GM21737 (cell line): ENCODE results near the gene SLC35F3.

Experiments used
- ATAC-seq: cut with Tn5 transposase; IDR thresholded peaks from one replicate; pipeline ENCODE4 v1.9.1; 2021; ENCODE audit warnings: mild to moderate bottlenecking, moderate library complexity; ENCODE audit not compliant: unreplicated experiment

Gene SLC35F3

GRCh38 chr1:234018816-234019215, 114.3 kb downstream of the SLC35F3 start:
- no peak for ATAC-seq

DNA sequence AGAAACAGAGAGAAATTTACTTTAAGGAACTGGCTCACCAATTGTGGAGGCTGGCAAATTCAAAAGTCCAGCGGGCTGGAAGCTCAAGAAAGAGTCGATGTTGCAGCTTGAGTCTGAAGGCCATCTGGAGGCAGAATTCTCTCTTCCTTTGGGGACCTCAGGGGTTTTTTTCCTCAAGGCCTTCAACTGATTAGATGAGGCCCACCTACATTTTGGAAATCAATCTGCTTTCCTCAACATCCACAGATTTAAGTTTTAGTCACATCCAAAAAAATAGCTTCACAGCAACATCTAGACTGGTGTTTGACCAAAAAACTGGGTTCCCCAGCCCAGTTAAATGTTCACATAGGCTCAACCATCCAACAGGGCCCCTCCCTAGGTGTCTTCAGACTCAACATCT, 114.9 kb downstream of the SLC35F3 start:
- ATAC-seq, result no peak

- ATAC-seq, result no peak
These were observed 117.8 kb downstream of the SLC35F3 start for GRCh38 chr1:234022302-234022701.

DNA sequence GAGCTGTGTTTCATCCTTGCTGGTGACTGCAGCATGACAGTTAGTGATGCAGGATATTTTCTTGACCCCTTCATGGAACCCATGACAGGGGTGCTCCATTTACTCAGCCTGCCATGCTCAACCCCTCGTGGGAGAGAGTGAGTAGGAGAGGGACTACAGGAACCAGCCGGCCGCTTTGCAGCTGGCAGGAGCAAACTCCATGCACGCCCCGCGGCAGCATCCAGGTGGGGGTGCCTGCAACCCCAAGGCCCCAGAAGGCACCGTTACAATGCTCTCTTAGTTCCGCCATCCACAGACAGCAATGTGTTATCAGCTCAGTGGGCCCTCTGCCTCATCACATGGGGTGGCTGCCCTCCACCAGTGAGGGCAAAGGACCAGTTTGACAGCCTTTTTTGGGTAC, 135.1 kb downstream of the SLC35F3 start:
- ATAC-seq, result no peak

DNA sequence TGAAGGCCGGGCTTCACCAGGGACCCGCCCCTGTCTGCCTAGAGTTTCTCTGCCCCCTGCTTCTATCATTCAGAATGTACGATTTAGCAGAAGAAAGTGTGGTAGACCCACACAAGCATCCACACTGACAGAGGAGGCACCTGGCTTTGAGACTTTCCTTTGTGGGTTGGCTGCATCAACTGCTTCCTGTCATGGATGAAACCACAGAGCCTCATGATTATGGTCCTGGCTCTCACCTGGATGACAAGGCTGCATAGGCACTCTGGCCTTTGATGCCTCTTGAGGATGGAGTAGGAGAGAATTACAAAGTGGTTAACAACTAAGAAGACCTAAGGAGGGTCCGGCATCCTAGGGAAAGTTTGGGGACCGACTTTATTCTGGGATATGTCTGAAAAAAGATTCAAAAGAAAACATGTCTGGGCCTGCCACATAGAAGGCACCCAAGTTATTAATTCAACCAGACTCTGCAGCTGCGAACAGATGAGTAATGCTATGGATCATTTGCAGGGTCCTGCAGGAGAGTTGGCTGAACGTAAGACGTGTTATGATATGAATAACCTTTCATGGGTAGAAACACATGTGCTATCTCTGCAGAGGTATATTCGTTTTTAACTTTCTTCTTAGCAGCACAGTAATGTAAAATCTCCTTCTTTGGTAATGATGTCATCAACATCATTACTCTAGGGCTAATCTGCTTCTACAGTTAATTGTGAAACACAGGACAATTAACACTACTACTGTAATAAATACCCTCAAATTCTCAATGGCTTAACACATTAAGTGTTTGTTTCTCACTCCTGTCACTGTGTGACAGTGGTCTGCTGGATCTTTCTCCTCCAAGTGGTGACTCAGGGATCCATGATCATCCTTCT, 136.2 kb downstream of the SLC35F3 start:
- ATAC-seq, result no peak

DNA sequence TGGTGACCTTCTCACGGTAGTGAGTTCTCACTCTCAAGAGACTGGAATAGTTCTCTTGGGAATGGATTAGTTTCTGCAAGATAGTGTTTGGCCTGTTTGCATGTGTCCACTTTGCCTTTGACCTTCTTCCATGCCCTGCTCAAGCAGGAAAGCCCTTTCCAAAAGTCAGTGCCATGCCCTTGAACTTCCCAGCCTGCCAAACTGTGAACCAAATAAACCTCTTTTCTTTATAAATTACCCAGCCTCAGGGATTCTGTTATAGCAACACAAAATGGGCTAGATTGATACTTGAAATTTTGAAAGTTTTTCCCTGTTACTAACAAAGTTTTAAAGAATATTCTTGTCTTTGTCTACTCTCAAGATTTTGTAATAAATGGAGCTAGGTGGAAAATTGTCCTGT, 139.6 kb downstream of the SLC35F3 start:
- ATAC-seq, result no peak

DNA sequence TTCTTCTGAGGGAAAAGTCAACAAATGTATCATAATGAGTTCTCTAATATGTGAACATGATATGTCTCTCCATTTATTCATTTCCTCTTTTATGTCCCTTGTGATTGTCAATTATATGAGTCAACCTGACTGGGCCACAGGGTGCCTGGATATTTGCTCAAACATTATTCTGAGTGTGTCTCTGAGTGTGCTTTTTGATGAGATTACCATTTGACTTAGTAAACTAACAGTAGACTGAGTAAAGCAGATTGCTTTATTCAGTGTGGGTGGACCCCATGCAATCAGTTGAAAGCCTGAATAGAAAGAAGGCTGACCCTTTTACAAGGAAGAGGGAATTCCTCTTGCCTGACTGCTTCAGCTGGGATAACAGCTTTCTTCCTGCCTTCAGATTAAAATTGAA, 142.6 kb downstream of the SLC35F3 start:
- no peak for ATAC-seq

DNA sequence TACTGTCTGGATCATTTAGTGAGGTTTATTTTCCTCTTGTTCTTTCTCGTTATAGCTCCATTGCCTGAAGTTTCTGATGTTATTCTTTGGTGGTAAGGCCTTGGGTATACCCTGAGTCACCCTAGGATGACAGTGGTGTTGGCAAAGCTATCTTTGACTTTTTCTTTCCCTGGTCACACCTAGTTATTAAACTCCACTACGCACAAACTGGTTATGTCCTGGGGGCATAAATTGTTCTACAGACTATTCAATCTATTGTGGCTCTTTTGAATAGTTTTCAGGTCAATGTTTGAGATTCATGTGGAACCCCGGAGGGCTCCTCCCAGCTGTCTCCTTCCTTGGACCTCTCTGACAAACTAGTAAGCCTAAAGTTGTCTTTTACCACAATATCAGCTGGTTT, 157.7 kb downstream of the SLC35F3 start:
- no peak for ATAC-seq

DNA sequence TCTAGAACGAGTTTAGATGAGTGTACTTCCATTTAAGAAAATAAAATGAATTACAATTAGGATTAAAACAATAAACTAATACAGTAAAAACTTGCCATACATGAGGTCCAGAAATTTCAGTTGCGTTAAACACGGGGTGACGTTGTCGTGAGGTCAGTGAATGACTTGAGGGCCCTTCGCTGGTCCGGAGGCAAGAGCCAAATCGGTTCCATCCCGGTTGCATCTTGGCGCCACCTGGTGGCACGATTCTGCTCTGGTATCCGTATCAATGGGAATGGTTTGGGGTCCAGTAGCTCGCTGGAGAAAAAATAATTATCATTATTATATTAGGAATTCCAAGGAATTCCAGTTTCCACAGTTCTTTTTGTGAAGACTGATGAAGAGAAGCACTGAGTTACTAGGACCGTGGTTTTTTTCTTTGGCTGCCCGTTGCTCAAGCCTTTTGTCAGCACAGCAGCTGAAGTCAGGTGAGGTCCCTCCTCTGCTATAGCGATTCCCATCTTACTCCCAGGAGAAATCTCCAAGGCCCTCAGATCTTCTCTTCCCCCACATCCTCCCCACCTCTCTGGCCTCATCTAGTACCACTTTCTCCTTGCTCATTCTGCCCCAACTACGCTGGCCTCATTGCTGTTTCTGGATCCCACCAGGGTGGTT, 161.4 kb downstream of the SLC35F3 start:
- no peak for ATAC-seq

DNA sequence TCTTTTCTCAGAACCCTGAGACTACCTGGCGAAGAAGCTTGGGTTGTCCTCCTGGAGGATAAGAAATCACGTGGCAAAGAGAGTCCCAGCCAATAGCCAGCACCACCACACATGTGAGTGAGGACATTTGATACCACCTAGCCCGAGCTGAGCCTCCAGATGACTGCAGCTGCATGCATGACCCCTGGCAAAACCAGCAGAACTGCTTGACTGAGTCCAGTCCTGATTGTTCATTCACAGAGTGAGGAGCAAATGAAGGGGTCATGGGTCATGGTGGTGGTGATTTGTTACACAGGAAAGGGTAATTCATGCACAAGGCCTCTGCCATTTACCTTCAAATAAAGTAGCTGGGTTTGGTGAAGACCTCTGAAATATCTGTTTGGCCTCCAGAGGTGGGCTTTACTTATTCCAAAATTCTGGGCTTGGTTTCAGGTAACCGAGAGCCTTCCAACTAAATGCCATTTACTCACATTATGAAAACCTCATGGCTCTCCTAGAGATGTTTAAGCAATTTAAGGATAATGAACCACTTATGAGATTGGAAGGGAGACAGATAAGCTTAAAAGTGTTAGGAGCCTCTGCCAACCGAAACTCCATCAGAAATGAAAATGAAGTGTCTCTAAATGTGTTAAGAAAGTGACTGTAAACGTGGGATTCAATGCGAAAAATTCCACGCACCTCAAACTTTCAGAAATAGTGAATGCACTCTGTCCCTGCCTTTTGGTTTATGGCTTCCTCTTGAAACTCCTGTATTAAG, 163.3 kb downstream of the SLC35F3 start:
- no peak for ATAC-seq

DNA sequence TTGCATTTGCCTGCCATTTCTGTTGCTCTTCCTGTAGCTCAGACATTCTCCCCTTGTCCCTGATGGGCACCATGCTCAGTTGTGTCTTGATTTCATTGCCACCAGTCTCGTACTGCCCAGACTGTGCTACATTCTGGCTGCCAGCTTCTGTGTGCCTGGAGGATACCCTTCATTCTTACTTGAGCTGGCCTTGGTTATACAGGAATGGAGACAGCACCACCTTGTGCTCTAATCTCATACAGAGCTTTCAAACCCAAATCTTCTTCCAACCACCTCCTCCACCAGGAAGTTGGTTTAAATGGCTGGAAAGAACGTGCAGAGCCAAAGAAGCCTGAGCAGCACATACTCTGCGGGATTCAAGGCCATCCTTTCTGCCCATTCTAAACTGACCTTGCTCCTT, 165.3 kb downstream of the SLC35F3 start:
- ATAC-seq, result no peak

GRCh38 chr1:234072793-234073192, 168.3 kb downstream of the SLC35F3 start:
- no peak for ATAC-seq

- ATAC-seq, result no peak
These were observed 173.7 kb downstream of the SLC35F3 start for GRCh38 chr1:234078143-234078542.

DNA sequence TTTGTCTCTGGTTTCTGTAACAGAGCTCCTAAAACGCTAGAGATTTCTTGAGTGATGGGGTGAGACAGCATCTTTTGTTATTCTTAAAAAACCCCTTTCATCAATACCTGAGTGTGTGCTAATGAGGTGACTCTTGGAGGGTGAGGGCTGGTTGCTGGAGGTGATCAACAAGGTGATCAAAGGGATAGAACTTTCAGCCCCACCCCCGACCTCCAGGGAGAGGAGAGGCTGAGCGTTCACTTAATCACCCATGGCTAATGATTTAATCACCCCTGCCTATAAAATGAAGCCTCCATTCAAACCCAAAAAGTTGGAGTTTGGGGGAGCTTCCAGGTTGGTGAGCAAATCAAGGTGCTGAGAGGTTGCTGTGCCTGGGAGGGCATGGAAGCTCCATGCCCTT, 175.4 kb downstream of the SLC35F3 start:
- no peak for ATAC-seq

DNA sequence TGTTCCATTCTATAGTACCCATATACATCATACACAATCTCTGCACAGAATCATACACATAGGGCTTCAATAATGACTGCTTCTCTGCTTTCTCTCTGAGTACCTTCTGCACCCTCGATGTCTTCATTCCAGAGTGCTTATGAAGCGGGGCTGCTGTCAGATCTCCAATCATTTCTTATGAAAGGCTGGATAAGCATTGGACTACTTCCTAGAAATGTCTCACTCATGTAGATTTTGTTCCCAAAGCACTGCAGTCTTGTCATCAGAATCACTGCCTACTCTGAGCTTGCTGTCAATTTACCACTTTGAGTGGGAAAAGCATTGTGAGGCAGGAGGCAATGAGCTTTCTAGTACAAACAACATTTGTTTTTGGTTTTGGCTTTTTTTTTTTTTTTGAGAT, 179.0 kb downstream of the SLC35F3 start:
- no peak for ATAC-seq

GRCh38 chr1:234089396-234089795, 184.9 kb downstream of the SLC35F3 start:
- ATAC-seq, result no peak

DNA sequence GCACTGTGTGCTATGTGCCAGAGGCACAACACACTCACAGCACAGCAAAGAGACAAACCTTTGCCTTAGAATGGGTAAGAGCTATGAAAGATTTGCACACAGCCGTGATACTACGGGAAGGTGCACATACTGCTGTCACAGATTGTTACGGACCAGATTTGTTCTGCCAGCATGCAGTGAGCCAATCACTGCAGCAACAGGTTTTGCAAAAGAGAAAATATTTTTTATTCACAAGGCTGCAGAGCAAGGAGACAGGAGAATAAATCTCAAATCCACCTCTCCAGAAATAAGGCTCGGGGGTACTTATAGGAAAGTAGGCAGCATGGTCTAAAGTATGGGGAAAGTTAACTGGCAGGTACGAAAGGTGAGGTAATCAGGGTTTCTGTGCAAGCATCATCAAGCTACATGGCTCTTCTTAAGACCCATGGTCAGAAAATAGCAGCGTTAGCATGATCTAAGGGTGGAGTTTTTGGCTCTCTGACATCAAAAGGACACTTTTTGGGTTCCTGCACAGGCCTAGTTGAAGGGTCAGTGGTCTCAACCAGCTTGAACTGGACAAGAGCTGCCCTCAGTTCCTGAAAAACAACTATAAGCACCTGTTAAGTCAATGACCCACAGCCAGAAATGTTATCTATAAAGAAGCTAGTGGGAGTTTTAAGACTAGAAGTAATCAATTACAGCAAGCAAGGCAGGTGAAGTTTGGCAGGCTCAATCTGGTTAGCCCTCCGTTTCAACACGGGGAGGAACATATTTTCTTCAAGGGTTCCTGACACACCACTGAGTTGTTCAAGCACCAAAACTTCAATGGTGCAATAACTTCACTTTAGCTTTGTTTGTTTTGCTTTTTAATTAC, 186.0 kb downstream of the SLC35F3 start:
- ATAC-seq, result no peak

- no peak for ATAC-seq
These were observed 186.6 kb downstream of the SLC35F3 start for GRCh38 chr1:234091065-234091401.

DNA sequence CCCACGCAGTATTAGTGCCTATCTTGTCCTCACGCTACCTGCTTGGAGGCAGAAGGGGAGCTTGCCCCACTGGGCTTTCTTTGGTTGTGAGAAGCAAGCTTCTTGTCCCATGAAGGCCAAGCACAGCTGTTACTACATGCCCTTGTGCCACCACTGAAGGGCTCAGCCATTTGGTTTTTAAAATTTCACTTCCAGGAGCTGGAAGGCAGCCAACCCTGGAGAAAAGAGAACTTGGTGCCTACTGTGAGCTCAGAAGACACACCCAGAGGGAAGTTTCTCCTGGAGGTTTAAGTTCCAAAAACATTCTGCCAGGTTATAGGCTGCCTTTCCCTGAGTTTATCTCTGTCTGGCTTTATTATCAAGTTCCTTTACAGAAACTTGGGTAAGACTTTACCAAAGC, 187.4 kb downstream of the SLC35F3 start:
- no peak for ATAC-seq

DNA sequence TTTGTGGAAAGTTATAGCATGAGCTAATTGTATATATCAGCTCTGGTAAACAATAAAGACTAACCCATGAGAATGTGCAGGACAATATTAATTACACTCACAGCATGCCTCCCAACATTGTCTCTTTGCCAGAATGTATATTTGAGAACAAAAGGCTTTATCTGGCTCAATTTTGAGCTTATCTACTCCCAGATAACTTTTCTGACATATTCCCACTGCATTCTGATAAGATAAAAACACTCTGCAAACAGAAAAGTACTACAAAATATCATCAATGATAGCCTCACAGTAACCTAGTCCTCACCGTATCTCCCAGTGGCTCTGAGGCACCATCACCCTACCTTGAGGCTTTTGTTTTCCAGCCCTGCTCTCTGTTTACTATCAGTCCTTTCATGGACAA, 188.6 kb downstream of the SLC35F3 start:
- no peak for ATAC-seq

DNA sequence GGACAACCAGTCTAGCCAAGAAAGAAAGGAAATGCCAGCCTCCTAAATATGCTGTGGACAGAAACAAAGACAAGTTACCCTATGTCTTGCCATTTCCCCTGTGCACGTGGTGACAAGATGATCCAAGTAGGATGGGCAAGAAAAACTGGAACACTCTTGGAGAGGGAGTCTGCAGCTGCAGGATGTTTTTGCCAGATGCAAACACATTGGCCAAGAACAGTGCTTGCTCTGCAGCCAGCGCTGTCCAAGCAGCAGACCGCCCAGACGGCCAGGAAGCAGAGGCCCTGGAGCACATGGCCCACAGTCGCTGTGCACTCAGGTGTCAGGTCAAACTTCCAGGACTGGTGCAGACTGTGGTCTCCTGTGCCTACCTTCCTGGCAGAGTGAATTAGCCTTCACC, 189.3 kb downstream of the SLC35F3 start:
- no peak for ATAC-seq
